ENCODE results near the gene PLK3.
A peak's percentile ranks its signal among the peaks of the same experiment; 100 is the strongest.
"Not testable (repeated sequence)": the region's sequence is repeated elsewhere in the genome, so short reads cannot be mapped to it uniquely, and the experiment has no call there.

PLK3 gene

GRCh38 chr1:44808938-44809917 lies 9.1 kb downstream of the PLK3 start:
- no peak for DNase-seq

- DNase-seq = peak in 2 of 3 experiments; percentile 21 to 62
Measured at GRCh38 chr1:44810101-44810761, 10.1 kb downstream of the PLK3 start.

GRCh38 chr1:44810762-44811105 lies 10.6 kb downstream of the PLK3 start:
- not testable (repeated sequence) for DNase-seq

GRCh38 chr1:44811234-44811633 lies 11.1 kb downstream of the PLK3 start:
- no peak for DNase-seq

GRCh38 chr1:44812822-44813543 lies 12.8 kb downstream of the PLK3 start:
- DNase-seq = no peak

GRCh38 chr1:44815926-44816325 lies 15.7 kb downstream of the PLK3 start:
- DNase-seq = not testable (repeated sequence)

- no peak for DNase-seq
Measured at GRCh38 chr1:44817307-44817706, 17.1 kb downstream of the PLK3 start.

GRCh38 chr1:44817771-44818495 lies 17.8 kb downstream of the PLK3 start:
- DNase-seq = no peak

GRCh38 chr1:44819196-44819607 lies 19.0 kb downstream of the PLK3 start:
- no peak for DNase-seq

GRCh38 chr1:44819608-44820327 lies 19.6 kb downstream of the PLK3 start:
- DNase-seq = peak in 1 of 3 experiments; percentile 70

GRCh38 chr1:44820328-44821239 lies 20.4 kb downstream of the PLK3 start:
- DNase-seq = no peak

GRCh38 chr1:44821240-44821715 lies 21.1 kb downstream of the PLK3 start:
- DNase-seq = no peak

GRCh38 chr1:44822131-44822701 lies 22.0 kb downstream of the PLK3 start:
- no peak for DNase-seq

- DNase-seq = no peak
Measured at GRCh38 chr1:44822981-44823451, 22.8 kb downstream of the PLK3 start.

GRCh38 chr1:44824392-44824791 lies 24.2 kb downstream of the PLK3 start:
- DNase-seq = not testable (repeated sequence)

- no peak for DNase-seq
Measured at GRCh38 chr1:44826375-44827196, 26.4 kb downstream of the PLK3 start.

GRCh38 chr1:44827197-44828002 lies 27.2 kb downstream of the PLK3 start:
- DNase-seq = no peak

- DNase-seq = no peak
Measured at GRCh38 chr1:44828003-44828651, 27.9 kb downstream of the PLK3 start.

All from NCI-H1417 (cell line).